DOHH2 (cell line): ENCODE data around the gene SOX18.

ENCODE experiments used
- H3F3A ChIP-seq: fragments of 200-600 bp; sonication (generic), shearing (Covaris generic); 2 replicates; pipeline ENCODE4 v1.6.0; 2016; ENCODE audit warnings: antibody characterized with exemption, mild to moderate bottlenecking; ENCODE audit not compliant: control insufficient read depth, insufficient read depth
- H3K27ac ChIP-seq: fragments of 200-600 bp; sonication (generic); 2 replicates; pipeline ENCODE4 v1.5.1; 2014; ENCODE audit warnings: low read depth, mild to moderate bottlenecking, low read length, moderate library complexity
- H3K27me3 ChIP-seq: fragments of 200-600 bp; sonication (generic); 2 replicates; pipeline ENCODE4 v1.6.1; 2014; ENCODE audit warnings: mild to moderate bottlenecking, low read length, mixed read lengths; ENCODE audit not compliant: control insufficient read depth
- H3K36me3 ChIP-seq: fragments of 200-600 bp; sonication (generic); 2 replicates; pipeline ENCODE4 v1.6.1; 2014; ENCODE audit warnings: mild to moderate bottlenecking, low read length, moderate library complexity, mixed read lengths; ENCODE audit not compliant: control insufficient read depth
- H3K4me1 ChIP-seq: fragments of 200-600 bp; sonication (generic); 2 replicates; pipeline ENCODE4 v1.6.1; 2014; ENCODE audit warnings: mild to moderate bottlenecking, low read length, mixed read lengths; ENCODE audit not compliant: control insufficient read depth
- H3K4me2 ChIP-seq: fragments of 200-600 bp; sonication (generic); 2 replicates; pipeline ENCODE4 v1.6.0; 2014; ENCODE audit warnings: mild to moderate bottlenecking, low read length, moderate library complexity
- H3K4me3 ChIP-seq: fragments of 200-600 bp; sonication (generic); 2 replicates; pipeline ENCODE4 v1.5.1; 2014; ENCODE audit warnings: mild to moderate bottlenecking, low read length, mixed read lengths
- H3K79me2 ChIP-seq: fragments of 200-600 bp; sonication (generic); 2 replicates; pipeline ENCODE4 v1.6.1; 2014; ENCODE audit warnings: mild to moderate bottlenecking, low read length, mixed read lengths; ENCODE audit not compliant: control insufficient read depth
- H3K9me2 ChIP-seq: fragments of 200-600 bp; sonication (generic); replicated peaks from 2 replicates; pipeline ENCODE4 v1.6.1; 2014; ENCODE audit warnings: mild to moderate bottlenecking, low read length, mixed read lengths; ENCODE audit not compliant: control insufficient read depth
- H3K9me3 ChIP-seq: fragments of 200-600 bp; sonication (generic); 2 replicates; pipeline ENCODE4 v1.6.1; 2014; ENCODE audit warnings: antibody characterized with exemption, low read length, mixed read lengths; ENCODE audit not compliant: control insufficient read depth, insufficient read depth
- H4K20me1 ChIP-seq: fragments of 200-600 bp; sonication (generic); 2 replicates; pipeline ENCODE4 v1.6.0; 2014; ENCODE audit warnings: low read depth, mild to moderate bottlenecking, antibody characterized with exemption, low read length, moderate library complexity; ENCODE audit not compliant: control insufficient read depth, insufficient read depth
- CTCF ChIP-seq: fragments of 200-600 bp; sonication (generic); IDR thresholded peaks from one replicate; pipeline ENCODE4 v1.5.1; 2014; ENCODE audit warnings: antibody characterized with exemption, mild to moderate bottlenecking, low read depth, low read length; ENCODE audit not compliant: poor library complexity, severe bottlenecking
- EZH2phosphoT487 ChIP-seq: fragments of 200-600 bp; sonication (generic); IDR thresholded peaks from 2 replicates; pipeline ENCODE4 v1.6.1; 2017; ENCODE audit warnings: borderline replicate concordance, mild to moderate bottlenecking, antibody characterized with exemption, low read length, moderate library complexity, mixed read lengths

SOX18 gene

GRCh38 chr20:64023361-64024140 lies 25.9 kb downstream of the SOX18 start:
- Histone ChIP-seq H3F3A (no peaks in the 10 kb centered on the region), H3K9me2 (no peaks in the 10 kb centered on the region), H3K27ac (no peak overlapping the region), H3K4me1 (no peaks in the 10 kb centered on the region), H3K36me3 (peaks cover 90% of the 10 kb centered on the region), H3K4me2 (no peak overlapping the region), H4K20me1 (no peaks in the 10 kb centered on the region), H3K4me3 (no peak overlapping the region), H3K9me3 (no peaks in the 10 kb centered on the region), H3K79me2 (no peaks in the 10 kb centered on the region; the same call in 1 of the 2 replicates), H3K27me3 (no peaks in the 10 kb centered on the region)
- TF ChIP-seq CTCF (no peak), EZH2phosphoT487 (no peak)

- peaks cover 87% of the 10 kb centered on the region for H3K36me3 ChIP-seq
- no peak overlapping the region for H3K27ac ChIP-seq
- H3K9me2 ChIP-seq, result no peaks in the 10 kb centered on the region
- no peak overlapping the region for H3K4me3 ChIP-seq
- H3K4me1 ChIP-seq, result no peaks in the 10 kb centered on the region
- H3K27me3 ChIP-seq, result no peaks in the 10 kb centered on the region
- H3F3A ChIP-seq, result no peaks in the 10 kb centered on the region
- TF ChIP-seq EZH2phosphoT487 (no peak), CTCF (no peak)
- no peaks in the 10 kb centered on the region; the same call in 1 of the 2 replicates for H3K79me2 ChIP-seq
- H3K4me2 ChIP-seq, result no peak overlapping the region
- no peaks in the 10 kb centered on the region for H3K9me3 ChIP-seq
- H4K20me1 ChIP-seq, result no peaks in the 10 kb centered on the region
Observed at GRCh38 chr20:64022671-64023360, 26.6 kb downstream of the SOX18 start.

- H3K79me2 ChIP-seq, result peaks cover 4% of the 10 kb centered on the region
- no peaks in the 10 kb centered on the region for H3K4me1 ChIP-seq
- no peaks in the 10 kb centered on the region for H3K9me2 ChIP-seq
- no peak for TF ChIP-seq CTCF
- TF ChIP-seq EZH2phosphoT487, result no peak
- no peaks in the 10 kb centered on the region for H3K27me3 ChIP-seq
- H3K9me3 ChIP-seq, result no peaks in the 10 kb centered on the region
- H3K4me3 ChIP-seq, result no peak overlapping the region
- no peak overlapping the region for H3K4me2 ChIP-seq
- H4K20me1 ChIP-seq, result no peaks in the 10 kb centered on the region
- H3F3A ChIP-seq, result no peaks in the 10 kb centered on the region
- H3K36me3 ChIP-seq, result peaks cover 83% of the 10 kb centered on the region
- H3K27ac ChIP-seq, result no peak overlapping the region
Observed at GRCh38 chr20:64021124-64021975, 28.1 kb downstream of the SOX18 start.
